ENCODE measurements around the gene CTRB2. TPM values are rescaled to one million over a fixed set of nuclear protein-coding genes. Genes with fewer than 3 reads are reported as not detected.
"Not testable (repeated sequence)": the region's sequence is repeated elsewhere in the genome, so short reads cannot be mapped to it uniquely, and the experiment has no call there.

Gene CTRB2
- total RNA-seq, 1 experiment from 2014 or later, result 5.8 TPM

- TF ChIP-seq JAZF1 (CRISPR knock-in tag; IDR thresholded peaks at IDR 0.05), result no peak
Observed at GRCh38 chr16:75209944-75210343, 3.0 kb upstream of the CTRB2 start (continued).

- ChIA-PET CTCF (interaction anchor here (1.7 to 2.2 kb wide), 2 partner anchors 10 to 24 kb away, joined by 14 to 22 read pairs; no protein-coding TSS in a partner anchor), POLR2A (interaction anchor here (1.7 kb wide), 1 partner anchor 18 kb away, joined by 4 read pairs; no protein-coding TSS in a partner anchor)
- not testable (repeated sequence) for H3K4me1 Mint-ChIP-seq; H3K27me3 Mint-ChIP-seq (ENCODE audit: low read depth); H3K9me3 Mint-ChIP-seq; H3K4me3 Mint-ChIP-seq; H3K27ac Mint-ChIP-seq; DNase-seq (ENCODE audit: low spot score); ATAC-seq; H3K36me3 Mint-ChIP-seq
Observed at GRCh38 chr16:75209514-75209913, 2.6 kb upstream of the CTRB2 start.

GRCh38 chr16:75208861-75209505, 2.0 kb upstream of the CTRB2 start:
- ChIA-PET POLR2A (interaction anchor here (1.2 to 1.7 kb wide), 2 partner anchors 19 to 48 kb away, joined by 3 to 4 read pairs; no protein-coding TSS in a partner anchor), CTCF (interaction anchor here (0.7 to 2.2 kb wide), 4 partner anchors 10 to 346 kb away, joined by 3 to 22 read pairs (median 9); no protein-coding TSS in a partner anchor)
- no peaks in the 10 kb centered on the region for H3K36me3 Mint-ChIP-seq
- DNase-seq (ENCODE audit: low spot score), result no peak
- H3K27me3 Mint-ChIP-seq (ENCODE audit: low read depth), result no peaks in the 10 kb centered on the region
- H3K4me1 Mint-ChIP-seq, result no peaks in the 10 kb centered on the region
- no peaks in the 10 kb centered on the region for H3K9me3 Mint-ChIP-seq
- TF ChIP-seq FOXJ3 (CRISPR knock-in tag; IDR thresholded peaks at IDR 0.05; ENCODE audit: borderline replicate concordance), result no peak
- no peak for TF ChIP-seq TEAD4 (CRISPR knock-in tag; IDR thresholded peaks at IDR 0.05)
- no peak for TF ChIP-seq GTF2I (CRISPR knock-in tag; conservative IDR thresholded peaks at IDR 0.05)
- no peak for TF ChIP-seq ZNF317 (CRISPR knock-in tag; IDR thresholded peaks at IDR 0.05; ENCODE audit: borderline replicate concordance, low read depth)
- no peak for TF ChIP-seq AR (CRISPR knock-in tag; IDR thresholded peaks at IDR 0.05)
- TF ChIP-seq E2F1 (CRISPR knock-in tag; IDR thresholded peaks at IDR 0.05), result no peak
- no peak for TF ChIP-seq SOX15 (CRISPR knock-in tag; IDR thresholded peaks at IDR 0.05)
- TF ChIP-seq E2F5 (CRISPR knock-in tag; IDR thresholded peaks at IDR 0.05), result no peak
- TF ChIP-seq KAT7 (CRISPR knock-in tag; IDR thresholded peaks at IDR 0.05; ENCODE audit: borderline replicate concordance), result no peak
- TF ChIP-seq ZNF396 (CRISPR knock-in tag; IDR thresholded peaks at IDR 0.05; ENCODE audit: borderline replicate concordance), result no peak
- TF ChIP-seq CDX4 (CRISPR knock-in tag; IDR thresholded peaks at IDR 0.05; ENCODE audit: borderline replicate concordance), result no peak
- TF ChIP-seq TP53 (CRISPR knock-in tag; IDR thresholded peaks at IDR 0.05), result no peak
- TF ChIP-seq ZNF416 (CRISPR knock-in tag; IDR thresholded peaks at IDR 0.05), result no peak
- no peak for TF ChIP-seq ATF2 (CRISPR knock-in tag; IDR thresholded peaks at IDR 0.05; ENCODE audit: borderline replicate concordance, low read depth)
- H3K27ac Mint-ChIP-seq, result no peak overlapping the region
- no peak overlapping the region for H3K4me3 Mint-ChIP-seq
- peak; percentile 22 for ATAC-seq

All from WTC11 (cell line).